Esophagus squamous epithelium (tissue), 4 donors: Measurements from ENCODE around the gene AQP1.

ENCODE experiments used
- CTCF ChIP-seq, 6 experiments: fragments of 450-650 bp in 4 of 6; fragments of 200-600 bp in 2 of 6; sonication (generic) in 2 of 6; IDR thresholded peaks; one replicate each; pipeline ENCODE4 v1.5.1; 2016 to 2019; ENCODE audit warnings: antibody characterized with exemption in 6 of 6, mild to moderate bottlenecking in 4 of 6, moderate library complexity in 4 of 6
- POLR2A ChIP-seq, 4 donors: fragments of 450-650 bp; IDR thresholded peaks; one replicate each; pipeline ENCODE4 v1.6.1; 2017; ENCODE audit warnings: antibody characterized with exemption in 4 of 4, mild to moderate bottlenecking in 4 of 4, moderate library complexity in 3 of 4

DNA sequence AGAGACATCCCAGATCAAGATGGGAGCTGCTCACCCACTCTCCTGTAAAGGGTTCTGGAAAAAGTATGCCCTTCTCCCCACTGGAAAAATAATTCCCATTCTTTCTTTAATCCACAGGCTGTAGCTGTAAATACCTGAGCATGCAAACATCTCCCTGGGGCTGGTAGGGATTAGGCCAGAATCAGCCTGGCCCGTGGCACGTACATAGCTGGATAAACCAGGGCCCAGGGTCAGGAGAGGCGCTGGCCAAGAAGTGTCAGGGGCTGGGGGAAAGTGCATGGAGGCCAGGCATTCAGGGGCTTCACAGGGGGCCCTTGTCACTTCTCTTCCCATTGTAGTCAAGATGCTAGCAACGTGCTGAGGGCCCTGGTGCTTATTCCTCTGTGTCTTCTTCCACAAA is 30.7 kb upstream of the AQP1 start:
- TF ChIP-seq CTCF (IDR thresholded peaks at IDR 0.05) (no peak), POLR2A (IDR thresholded peaks at IDR 0.05) (no peak)
